Spleen (tissue), 7 donors: ENCODE data around the gene CAMTA1.

ENCODE experiments used
- POLR2A ChIP-seq, 3 donors: fragments of 450-650 bp; IDR thresholded peaks; one replicate each; pipeline ENCODE4 v1.5.1; 2017; ENCODE audit warnings: antibody characterized with exemption in 3 of 3, mild to moderate bottlenecking in 1 of 3
- POLR2AphosphoS5 ChIP-seq, 3 donors: sonication (generic); formaldehyde crosslinking; IDR thresholded peaks; one replicate each; pipeline ENCODE4 v1.5.1; 2017; ENCODE audit warnings: antibody characterized with exemption in 3 of 3
- TF ChIP-seq, protein P1 (sequence below), 11 experiments: fragments of 200-600 bp in 7 of 11; fragments of 450-650 bp in 4 of 11; sonication (generic) in 4 of 11; IDR thresholded peaks in 8 of 11; conservative IDR thresholded peaks in 3 of 11; 1 replicate in 7 of 11; 2 replicates in 4 of 11; pipeline versions ENCODE4 v1.4.0 to v1.8.0; 2016 to 2021; ENCODE audit warnings: antibody characterized with exemption in 11 of 11, inconsistent platforms in 4 of 11, mild to moderate bottlenecking in 1 of 11
- donor health status: DM: no; HTN: no; CAD: no; lungs with moderate emphysema.
- donor health status: DM: no; HTN: no; CAD: no.
- donor health status: DM: no; HTN: no; CAD: no.

DNA sequence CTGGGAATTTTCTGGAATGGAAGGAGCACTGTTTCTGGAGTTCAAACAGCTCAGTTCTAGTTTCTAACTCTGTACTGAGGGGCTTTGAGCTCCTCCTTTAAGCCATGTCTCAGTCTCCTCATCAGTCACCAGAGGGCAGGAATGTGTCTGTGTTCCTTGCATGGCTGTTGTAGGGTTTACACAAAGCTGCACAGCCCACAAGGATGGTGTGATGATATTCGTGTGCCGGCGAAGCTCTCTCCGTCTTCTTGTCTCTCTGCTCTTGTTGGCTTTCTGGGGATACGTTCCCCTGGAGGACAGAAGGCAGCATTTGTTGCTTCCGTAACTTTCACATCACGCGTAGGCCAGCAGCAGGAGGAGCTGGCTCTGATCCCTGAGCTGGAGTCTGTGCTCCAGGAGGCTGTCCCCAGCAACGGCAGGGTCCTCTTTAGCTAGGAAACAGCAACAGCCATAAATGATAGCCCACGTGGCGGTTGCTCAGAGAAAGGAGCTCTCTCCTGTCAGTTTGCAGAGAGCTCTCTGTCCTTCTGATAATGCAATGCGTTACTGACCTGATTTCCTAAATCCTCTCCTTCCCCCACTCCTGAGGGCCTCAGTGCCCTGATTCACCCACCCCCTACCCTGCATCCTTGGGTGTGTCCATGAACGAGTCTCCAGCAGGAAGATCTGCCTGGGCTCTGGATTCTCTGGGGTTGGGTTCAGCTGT, 796.7 kb downstream of the CAMTA1 start:
- TF ChIP-seq POLR2AphosphoS5 (IDR thresholded peaks at IDR 0.05) (no peak), POLR2A (IDR thresholded peaks at IDR 0.05) (no peak)
- TF ChIP-seq, protein P1, sequence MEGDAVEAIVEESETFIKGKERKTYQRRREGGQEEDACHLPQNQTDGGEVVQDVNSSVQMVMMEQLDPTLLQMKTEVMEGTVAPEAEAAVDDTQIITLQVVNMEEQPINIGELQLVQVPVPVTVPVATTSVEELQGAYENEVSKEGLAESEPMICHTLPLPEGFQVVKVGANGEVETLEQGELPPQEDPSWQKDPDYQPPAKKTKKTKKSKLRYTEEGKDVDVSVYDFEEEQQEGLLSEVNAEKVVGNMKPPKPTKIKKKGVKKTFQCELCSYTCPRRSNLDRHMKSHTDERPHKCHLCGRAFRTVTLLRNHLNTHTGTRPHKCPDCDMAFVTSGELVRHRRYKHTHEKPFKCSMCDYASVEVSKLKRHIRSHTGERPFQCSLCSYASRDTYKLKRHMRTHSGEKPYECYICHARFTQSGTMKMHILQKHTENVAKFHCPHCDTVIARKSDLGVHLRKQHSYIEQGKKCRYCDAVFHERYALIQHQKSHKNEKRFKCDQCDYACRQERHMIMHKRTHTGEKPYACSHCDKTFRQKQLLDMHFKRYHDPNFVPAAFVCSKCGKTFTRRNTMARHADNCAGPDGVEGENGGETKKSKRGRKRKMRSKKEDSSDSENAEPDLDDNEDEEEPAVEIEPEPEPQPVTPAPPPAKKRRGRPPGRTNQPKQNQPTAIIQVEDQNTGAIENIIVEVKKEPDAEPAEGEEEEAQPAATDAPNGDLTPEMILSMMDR (IDR thresholded peaks at IDR 0.05 in 8 of 11, conservative IDR thresholded peaks at IDR 0.05 in 3 of 11): no peak
